Skeletal muscle cell (primary cell): Measurements from ENCODE around the gene HGD.

Source experiments
- DNase-seq: peaks from one replicate; pipeline ENCODE4 v3.0.0-alpha.2; 2010; ENCODE audit warnings: low read depth
- H3K4me3 ChIP-seq: 2 replicates; pipeline ENCODE4 v1.5.1; 2011; ENCODE audit warnings: low read depth, mild to moderate bottlenecking, control low read depth, low read length, moderate library complexity

The HGD gene

DNA sequence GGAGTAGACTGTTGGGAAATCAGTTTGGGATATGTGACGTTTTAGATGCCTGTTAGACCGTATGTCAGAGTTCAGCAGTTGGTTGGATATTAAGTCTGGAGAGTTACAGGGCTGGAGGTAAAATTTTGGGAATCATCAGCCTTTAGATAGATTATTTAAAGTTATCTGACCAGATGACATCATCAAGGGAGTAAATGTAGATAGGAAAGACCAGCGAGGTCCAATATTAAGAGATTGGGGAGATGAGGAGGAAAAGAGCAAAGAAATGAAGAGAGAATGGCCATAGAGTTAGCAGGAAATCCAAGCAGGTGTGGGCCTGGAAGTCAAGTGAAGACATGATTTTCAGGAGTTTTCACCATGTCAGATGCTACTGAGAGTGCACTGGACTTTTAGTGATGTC is 82.8 kb downstream of the HGD start:
- DNase-seq: no peak
- no peak overlapping the region for H3K4me3 ChIP-seq

DNA sequence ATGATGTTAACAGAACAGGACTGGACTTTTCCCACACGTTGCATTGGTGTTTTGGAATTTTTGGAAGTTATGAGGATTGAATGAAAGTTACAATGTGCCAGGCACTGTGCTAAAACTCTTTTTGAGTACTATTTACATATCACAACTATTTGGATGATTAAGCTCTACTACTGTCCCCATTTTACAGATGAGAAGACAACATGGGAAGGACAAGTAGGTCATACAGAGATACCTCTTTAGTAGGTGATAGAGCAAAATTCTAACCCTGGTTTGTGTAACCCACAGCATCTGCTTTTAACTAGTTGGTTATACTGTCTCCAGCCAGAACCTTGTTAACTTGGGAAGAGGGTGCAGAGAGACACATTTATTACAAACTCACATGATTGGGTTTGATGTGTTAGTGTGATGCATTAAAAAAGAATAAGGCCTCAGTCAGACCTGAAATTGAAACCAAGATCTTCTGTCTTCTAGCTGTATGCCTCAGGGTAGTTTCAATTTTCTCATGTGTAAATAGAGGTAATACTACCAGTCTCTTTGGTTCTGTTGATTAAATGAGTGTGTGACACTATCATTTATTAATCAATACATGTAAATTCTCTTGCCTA is 84.5 kb downstream of the HGD start:
- no peak for DNase-seq
- peak overlapping the region; percentile 85 for H3K4me3 ChIP-seq

GRCh38 chr3:120596853-120597223 is 85.2 kb downstream of the HGD start:
- peak overlapping the region; percentile 85 for H3K4me3 ChIP-seq
- DNase-seq: no peak

DNA sequence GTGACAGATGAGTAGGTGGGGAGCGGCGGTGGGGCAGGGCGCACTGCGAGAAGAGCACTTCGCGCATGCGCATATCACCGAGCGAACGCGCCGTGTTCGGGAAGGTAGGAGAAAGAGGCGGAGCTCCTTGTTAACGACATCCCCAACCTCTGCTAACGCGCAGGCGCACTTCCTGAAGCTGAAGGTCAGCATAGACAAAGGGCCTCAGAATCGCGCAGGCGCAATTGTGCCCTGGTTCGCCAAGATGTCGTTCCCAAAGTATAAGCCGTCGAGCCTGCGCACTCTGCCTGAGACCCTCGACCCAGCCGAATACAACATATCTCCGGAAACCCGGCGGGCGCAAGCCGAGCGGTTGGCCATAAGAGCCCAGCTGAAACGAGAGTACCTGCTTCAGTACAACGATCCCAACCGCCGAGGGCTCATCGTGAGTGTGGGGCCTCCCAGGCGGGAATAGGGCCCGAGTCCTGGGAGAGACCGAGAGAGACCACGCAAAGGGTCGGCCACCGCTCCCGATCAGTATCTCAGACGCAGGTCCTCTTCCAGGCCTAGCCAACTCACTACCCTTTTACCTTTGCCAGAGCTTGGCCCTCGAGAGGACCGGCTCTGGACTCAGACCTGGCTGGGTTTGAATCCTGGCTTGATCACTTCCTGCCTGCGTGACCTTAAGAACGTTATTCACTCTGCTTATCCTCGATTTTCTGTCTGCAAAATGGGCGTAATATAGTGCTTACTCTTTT is 85.8 kb downstream of the HGD start, which contains the start of gene NDUFB4:
TSS of gene NDUFB4 (plus strand) at position 221 of the 737 bp plus-strand sequence. CDS start at position 245, 24 bp downstream.
- peak; percentile 95 for DNase-seq
- H3K4me3 ChIP-seq: peak within 1 kb of the TSS; percentile 85

DNA sequence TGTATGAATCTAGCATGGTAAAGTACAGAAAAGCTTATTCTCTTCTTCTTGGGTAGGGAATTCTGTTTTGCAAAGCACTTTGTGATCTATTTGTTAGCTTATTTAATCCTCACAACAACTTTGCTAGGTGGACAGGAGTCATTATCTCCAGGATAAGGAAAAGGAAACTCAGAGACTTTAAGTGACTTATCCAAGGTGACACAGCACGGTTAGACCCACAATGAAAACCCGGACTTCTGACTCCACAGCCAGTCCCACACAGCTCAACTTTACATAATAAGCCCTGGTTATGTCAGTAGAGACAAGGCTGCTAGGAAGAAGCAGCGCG is 86.3 kb downstream of the HGD start:
- no peak for DNase-seq
- peak overlapping the region; percentile 85 for H3K4me3 ChIP-seq

GRCh38 chr3:120587332-120587975 is 94.6 kb downstream of the HGD start:
- H3K4me3 ChIP-seq: no peak overlapping the region

More at GRCh38 chr3:120587332-120587975, 94.6 kb downstream of the HGD start:
- no peak for DNase-seq
